Ovary (tissue), 3 donors: Measurements from ENCODE around the gene EMX2.

ENCODE experiments used
- CTCF ChIP-seq, 3 donors: fragments of 450-650 bp in 2 of 3; fragments of 200-600 bp in 1 of 3; IDR thresholded peaks; one replicate each; pipeline versions ENCODE4 v1.5.1 to v1.8.0; 2016 to 2022; ENCODE audit warnings: antibody characterized with exemption in 3 of 3, mild to moderate bottlenecking in 1 of 3
- EP300 ChIP-seq: sonication (generic); formaldehyde crosslinking; IDR thresholded peaks from one replicate; pipeline ENCODE4 v1.6.1; 2017; ENCODE audit warnings: antibody characterized with exemption
- POLR2A ChIP-seq: fragments of 450-650 bp; IDR thresholded peaks from one replicate; pipeline ENCODE4 v1.6.1; 2017; ENCODE audit warnings: antibody characterized with exemption, mild to moderate bottlenecking, moderate library complexity
- donor health status: DM: no; HTN: no; CAD: no.

GRCh38 chr10:117546581-117547015 lies 4.1 kb downstream of the EMX2 start:
- TF ChIP-seq CTCF (IDR thresholded peaks at IDR 0.05) (no peak), POLR2A (no peak), EP300 (no peak)
